NCI-H2029 (cell line): Measurements from ENCODE around the gene DENND1A.

Source experiments
- DNase-seq: peaks from one replicate; lab custom pipeline; 2025; lab: John Stamatoyannopoulos, UW

Gene DENND1A

GRCh38 chr9:123390337-123391135 lies 539.4 kb downstream of the DENND1A start:
- DNase-seq = no peak

- DNase-seq = no peak
Measured at GRCh38 chr9:123389698-123390097, 540.2 kb downstream of the DENND1A start.

GRCh38 chr9:123389070-123389469 lies 540.9 kb downstream of the DENND1A start:
- no peak for DNase-seq

GRCh38 chr9:123387686-123388085 lies 542.2 kb downstream of the DENND1A start:
- DNase-seq = no peak

- no peak for DNase-seq
Measured at GRCh38 chr9:123383512-123384170, 546.3 kb downstream of the DENND1A start.

- DNase-seq = no peak
Measured at GRCh38 chr9:123382653-123383511, 547.0 kb downstream of the DENND1A start.

GRCh38 chr9:123380852-123381705 lies 548.8 kb downstream of the DENND1A start:
- DNase-seq = no peak

- DNase-seq = no peak
Measured at GRCh38 chr9:123378956-123379660, 550.8 kb downstream of the DENND1A start.

- DNase-seq = no peak
Measured at GRCh38 chr9:123378025-123378424, 551.9 kb downstream of the DENND1A start.

- DNase-seq = no peak
Measured at GRCh38 chr9:123377211-123377971, 552.5 kb downstream of the DENND1A start.

GRCh38 chr9:123376218-123377071 lies 553.5 kb downstream of the DENND1A start:
- no peak for DNase-seq

- no peak for DNase-seq
Measured at GRCh38 chr9:123375469-123376132, 554.3 kb downstream of the DENND1A start.

GRCh38 chr9:123373946-123374345 lies 556.0 kb downstream of the DENND1A start:
- no peak for DNase-seq

- DNase-seq = no peak
Measured at GRCh38 chr9:123373447-123373923, 556.4 kb downstream of the DENND1A start.

- no peak for DNase-seq
Measured at GRCh38 chr9:123372766-123373446, 557.0 kb downstream of the DENND1A start.

GRCh38 chr9:123371805-123372590 lies 557.9 kb downstream of the DENND1A start:
- no peak for DNase-seq

GRCh38 chr9:123371228-123371584 lies 558.7 kb downstream of the DENND1A start:
- no peak for DNase-seq
